ENCODE results near the gene LRRN2.

DNA sequence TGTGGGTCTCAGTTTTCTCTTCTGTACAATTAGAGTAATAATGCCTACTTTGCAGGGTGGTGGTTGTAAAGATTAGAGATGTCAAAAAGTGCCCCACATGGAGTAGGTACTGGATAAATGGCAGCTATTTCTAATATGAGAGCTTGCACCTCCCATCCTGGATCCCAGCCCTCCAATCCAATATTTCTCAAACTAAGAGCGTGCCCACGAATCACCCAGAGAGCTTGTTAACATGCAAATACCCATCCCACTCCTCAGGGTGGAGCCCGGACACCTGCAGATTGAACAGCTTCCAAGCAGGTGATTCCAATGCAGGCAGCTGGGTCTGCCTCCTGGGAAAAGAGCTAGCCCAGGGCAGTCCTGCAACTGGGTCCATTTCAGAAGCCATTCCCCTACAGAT, 33.0 kb downstream of the LRRN2 start:
- TF ChIP-seq ZFP30 (CRISPR knock-in tag; IDR thresholded peaks at IDR 0.05) (no peak), ARNTL (CRISPR knock-in tag; IDR thresholded peaks at IDR 0.05; ENCODE audit: borderline replicate concordance, low read depth) (no peak), RARB (CRISPR knock-in tag; IDR thresholded peaks at IDR 0.05) (no peak)

Measured in SK-N-SH treated with all-trans-retinoic acid at 6 μM for 48 hours (cell line).